ENCODE data around the gene SSR4. TPM values are rescaled to one million over a fixed set of nuclear protein-coding genes. Genes with fewer than 3 reads are reported as not detected.

SSR4 gene
- total RNA-seq (2021; ENCODE audit: unreplicated experiment) (182 TPM), Bru-seq, nascent RNA (percentile 79 among the genes with signal in this experiment), BruChase-seq, experiment 1, labeled RNA remaining after a 6-hour chase (percentile 91 among the genes with signal in this experiment), BruChase-seq, experiment 2, labeled RNA remaining after a 2-hour chase (percentile 85 among the genes with signal in this experiment)
- 368 and 404 TPM in 2 replicates for polyA plus RNA-seq (2012)
- long read RNA-seq, transcript SSR4-203 (6 exons, 643 nt), result major isoform, 40 of 74 reads
- long read RNA-seq, partial matches to known transcripts, result 22 of 74 reads
- long read RNA-seq, other reads (novel, unspliced or antisense), result 8 of 74 reads

DNA sequence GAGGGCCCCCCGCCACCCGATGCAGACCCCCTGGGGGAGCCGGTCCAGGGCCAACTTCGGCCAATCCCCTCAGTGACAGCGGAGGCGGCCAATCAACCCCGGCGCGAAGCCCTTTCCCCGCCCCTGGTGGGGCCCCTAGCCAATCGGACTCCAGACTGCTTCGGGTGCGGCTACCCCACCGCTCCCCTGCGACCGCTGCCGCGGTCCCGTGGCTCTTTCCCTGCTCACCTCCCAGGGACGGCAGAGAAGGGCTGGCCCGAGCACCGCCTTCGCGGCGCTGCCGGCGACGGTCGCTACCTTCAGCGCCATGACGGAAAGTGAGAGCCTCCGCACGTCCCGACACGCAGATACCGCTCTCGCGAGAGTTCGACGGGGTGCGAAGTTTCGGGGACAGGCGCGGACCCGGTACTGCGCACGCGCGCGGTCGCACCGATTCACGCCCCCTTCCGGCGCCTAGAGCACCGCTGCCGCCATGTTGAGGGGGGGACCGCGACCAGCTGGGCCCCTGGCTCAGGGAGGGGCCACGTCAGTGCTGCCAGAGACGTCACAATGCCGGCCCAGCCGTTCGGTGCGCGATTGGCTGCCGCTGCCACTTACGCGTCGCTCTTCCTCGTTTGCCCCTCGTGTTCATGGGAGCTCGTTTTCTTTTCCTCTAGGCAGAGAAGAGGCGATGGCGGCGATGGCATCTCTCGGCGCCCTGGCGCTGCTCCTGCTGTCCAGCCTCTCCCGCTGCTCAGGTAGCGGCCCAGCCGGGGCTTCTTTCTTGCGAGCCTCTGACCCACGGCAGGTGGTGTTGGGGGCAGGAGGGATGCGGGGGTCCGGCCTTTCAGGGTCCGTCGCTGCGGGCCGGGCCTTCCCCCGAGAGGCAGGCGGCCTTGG, at the start of gene SSR4, which contains the start of gene IDH3G:
Gene SSR4 (plus strand): TSS at position 651 of the 879 bp plus-strand sequence. CDS start 20 bp downstream, at position 671.
Gene IDH3G (minus strand): TSS at position 358 of the 879 bp plus-strand sequence. CDS start 49 bp downstream, at position 309.
- Histone ChIP-seq H3K27ac (ENCODE audit: low read depth, low read length) (peak within 1 kb of the TSS; percentile 80), H3K79me2 (ENCODE audit: insufficient read depth, low read length) (peaks cover 46% of the 10 kb centered on the region)
- BruUV-seq (replicated peaks), result no TSS peak

More for the DNA sequence above, at the start of gene SSR4, which contains the start of gene IDH3G:
- Histone ChIP-seq H3K4me2 (ENCODE audit: low read length) (peak within 1 kb of the TSS; percentile 86), H3K4me3 (replicated peaks in 1 of 2; ENCODE audit: low read depth in 1 of 2, low read length in 2 of 2) (peak within 1 kb of the TSS; percentile 76 to 77), H3K9me3 (ENCODE audit: control insufficient read depth in 1 of 2, insufficient read depth in 1 of 2, low read depth in 1 of 2, low read length in 2 of 2) (no peaks in the 10 kb centered on the region), H3K9ac (ENCODE audit: low read length) (peak within 1 kb of the TSS; percentile 84), H2AFZ (ENCODE audit: low read depth, low read length, poor library complexity, severe bottlenecking) (no peak within 1 kb of the TSS), H4K20me1 (ENCODE audit: insufficient read depth) (no peaks in the 10 kb centered on the region), H3K27me3 (ENCODE audit: insufficient read depth, low read length) (no peaks in the 10 kb centered on the region), H3K4me1 (ENCODE audit: control insufficient read depth in 1 of 2, insufficient read depth in 2 of 2, low read length in 2 of 2) (peaks cover 0 to 17% of the 10 kb centered on the region in 2 experiments; a peak in 2 of 4 replicates), H3K36me3 (ENCODE audit: control insufficient read depth in 1 of 2, insufficient read depth in 2 of 2, low read length in 2 of 2) (peaks cover 0 to 6% of the 10 kb centered on the region in 2 experiments; a peak in 1 of 4 replicates), H3K9me2 (ENCODE audit: insufficient read depth) (no peaks in the 10 kb centered on the region)
- TF ChIP-seq TCF7L2 (IDR thresholded peaks at IDR 0.05; ENCODE audit: borderline replicate concordance, extremely low read depth, insufficient read depth, insufficient read length) (peak; percentile 26), EGR1 (IDR thresholded peaks at IDR 0.05; ENCODE audit: low read depth) (no peak), FOSL1 (IDR thresholded peaks at IDR 0.05; ENCODE audit: low read depth) (no peak), SP1 (IDR thresholded peaks at IDR 0.05; ENCODE audit: low read depth) (no peak), ZBTB33 (IDR thresholded peaks at IDR 0.05; ENCODE audit: extremely low read depth, insufficient replicate concordance, low read length) (peak; percentile 92), CBX3 (IDR thresholded peaks at IDR 0.05; ENCODE audit: low read depth) (no peak), ZFX (IDR thresholded peaks at IDR 0.05) (peak; percentile 67; the same call in 1 of the 2 replicates), POLR2AphosphoS5 (IDR thresholded peaks at IDR 0.05; ENCODE audit: low read depth, low read length) (peak; percentile 70), CEBPB (IDR thresholded peaks at IDR 0.05; ENCODE audit: low read depth) (no peak), MAX (IDR thresholded peaks at IDR 0.05) (no peak), EZH2phosphoT487 (IDR thresholded peaks at IDR 0.05; ENCODE audit: borderline replicate concordance) (no peak), POLR2A (IDR thresholded peaks at IDR 0.05; ENCODE audit: borderline replicate concordance, extremely low read depth, insufficient read depth, insufficient read length) (no peak), YY1 (IDR thresholded peaks at IDR 0.05; ENCODE audit: extremely low read depth, insufficient replicate concordance, low read depth, low read length) (peak; percentile 90), ELF1 (IDR thresholded peaks at IDR 0.05; ENCODE audit: borderline replicate concordance, low read depth) (no peak), REST (IDR thresholded peaks at IDR 0.05; ENCODE audit: low read depth) (no peak), SRF (IDR thresholded peaks at IDR 0.05; ENCODE audit: low read depth) (no peak)
- TF ChIP-seq, protein P1, sequence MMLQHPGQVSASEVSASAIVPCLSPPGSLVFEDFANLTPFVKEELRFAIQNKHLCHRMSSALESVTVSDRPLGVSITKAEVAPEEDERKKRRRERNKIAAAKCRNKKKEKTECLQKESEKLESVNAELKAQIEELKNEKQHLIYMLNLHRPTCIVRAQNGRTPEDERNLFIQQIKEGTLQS (IDR thresholded peaks at IDR 0.05), result no peak
- RAD21 ChIA-PET (ENCODE audit: low non-redundant PET in 1 of 2, low total read pairs in 2 of 2, uncharacterized antibody in 2 of 2, unreplicated experiment in 2 of 2), result interaction anchor here in 1 of 2 experiments (1.0 kb wide), 1 partner anchor 90 kb away, joined by 3 read pairs; no protein-coding TSS in a partner anchor
- POLR2A ChIA-PET, result interaction anchor here (0.7 to 1.3 kb wide), 4 partner anchors 10 to 151 kb away, joined by 3 to 7 read pairs (median 4); partner anchors contain the start of gene ARHGAP4
- ATAC-seq (peak; percentile 89), DNase-seq (ENCODE audit: low read depth, low spot score) (peak; percentile 78)
- intact Hi-C loops (cut with micrococcal nuclease), result no loop called here
- CTCF ChIA-PET, result interaction anchor here (1.5 kb wide), 1 partner anchor 15 kb away, joined by 4 read pairs; no protein-coding TSS in a partner anchor

Measured in HCT116 (cell line).